ENCODE measurements around the gene CAPN12.

The CAPN12 gene

DNA sequence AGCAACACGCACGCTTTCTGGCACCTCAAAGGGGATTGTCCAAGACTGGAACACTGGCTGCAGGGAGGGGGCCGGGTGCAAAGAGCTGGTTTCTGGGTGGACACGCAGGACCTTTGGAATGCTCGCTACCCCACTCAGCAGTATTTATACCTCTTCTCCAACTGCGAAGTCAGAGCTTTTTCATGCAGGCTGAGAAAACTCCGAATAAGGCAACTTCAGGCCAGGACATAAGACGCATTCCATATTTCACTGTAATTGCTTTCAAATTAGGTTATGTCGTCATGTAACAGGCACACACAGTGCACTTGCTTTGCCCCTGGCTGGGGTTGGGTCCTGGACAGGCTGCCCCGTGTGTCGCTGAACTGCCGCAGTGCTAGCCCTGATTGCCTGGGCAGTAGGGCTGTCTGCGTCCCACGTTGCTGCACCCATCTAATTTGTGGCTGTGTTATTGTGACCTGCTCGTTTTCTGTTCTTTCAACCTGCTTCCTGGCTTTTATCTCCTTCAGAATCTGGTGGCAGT lies 52.3 kb downstream of the CAPN12 start:
- peak; percentile 85 for DNase-seq (ENCODE audit: low read depth)
- no peak for TF ChIP-seq CTCF (IDR thresholded peaks at IDR 0.05; ENCODE audit: insufficient read depth, low read depth, low read length, missing control alignments)
- H3K4me3 ChIP-seq (ENCODE audit: low read length), result no peak overlapping the region

GRCh38 chr19:38690832-38691231 lies 53.4 kb downstream of the CAPN12 start:
- TF ChIP-seq CTCF (IDR thresholded peaks at IDR 0.05; ENCODE audit: insufficient read depth, low read depth, low read length, missing control alignments), result no peak

GRCh38 chr19:38690146-38690545 lies 54.1 kb downstream of the CAPN12 start:
- no peak overlapping the region for H3K4me3 ChIP-seq (ENCODE audit: low read length)
- TF ChIP-seq CTCF (IDR thresholded peaks at IDR 0.05; ENCODE audit: insufficient read depth, low read depth, low read length, missing control alignments), result no peak
- DNase-seq (ENCODE audit: low read depth), result no peak

More at GRCh38 chr19:38690832-38691231, 53.4 kb downstream of the CAPN12 start:
- DNase-seq (ENCODE audit: low read depth), result no peak
- H3K4me3 ChIP-seq (ENCODE audit: low read length), result no peak overlapping the region

DNA sequence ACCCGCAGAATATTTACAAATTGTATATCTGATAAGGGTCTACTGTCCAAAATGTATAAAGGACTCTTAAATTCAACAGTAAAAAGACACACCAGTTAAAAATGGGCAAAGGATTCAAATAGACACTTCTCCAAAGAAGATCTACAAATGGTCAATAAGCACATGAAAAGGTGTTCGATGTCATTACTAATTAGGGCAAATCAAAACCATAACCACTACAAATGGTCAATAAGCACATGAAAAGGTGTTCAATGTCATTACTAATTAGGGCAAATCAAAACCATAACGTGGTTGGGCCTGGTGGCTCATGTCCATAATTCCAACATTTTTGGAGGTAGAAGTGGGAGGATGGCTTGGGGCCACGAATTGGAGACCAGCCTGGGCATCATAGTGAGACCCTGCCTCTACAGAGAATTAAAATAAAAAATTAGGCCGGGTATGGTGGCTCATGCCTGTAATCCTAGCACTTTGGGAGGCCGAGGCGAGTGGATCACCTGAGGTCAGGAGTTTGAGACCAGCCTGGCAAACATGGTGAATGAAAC lies 56.4 kb downstream of the CAPN12 start:
- no peak overlapping the region for H3K4me3 ChIP-seq (ENCODE audit: low read length)
- DNase-seq (ENCODE audit: low read depth), result no peak
- TF ChIP-seq CTCF (IDR thresholded peaks at IDR 0.05; ENCODE audit: insufficient read depth, low read depth, low read length, missing control alignments), result no peak

DNA sequence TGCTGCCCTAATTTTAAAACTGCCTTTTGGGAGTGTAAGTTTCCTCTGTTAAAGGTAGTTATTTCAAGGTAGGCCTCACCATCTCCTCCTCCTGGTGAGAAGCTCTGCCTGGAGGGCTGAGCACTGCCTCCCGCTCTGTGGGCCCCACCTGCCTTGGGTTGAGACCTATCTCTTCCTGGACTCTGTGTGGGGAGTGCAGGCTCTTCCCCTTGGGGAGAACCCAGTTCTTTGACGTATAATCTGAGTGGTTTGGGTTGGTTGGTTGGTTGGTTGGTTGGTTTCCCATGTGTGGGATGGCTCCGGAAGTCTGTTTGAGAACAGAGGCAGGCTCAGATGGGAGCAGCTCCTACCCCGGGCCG lies 57.8 kb downstream of the CAPN12 start:
- H3K4me3 ChIP-seq (ENCODE audit: low read length), result no peak overlapping the region
- DNase-seq (ENCODE audit: low read depth), result no peak
- TF ChIP-seq CTCF (IDR thresholded peaks at IDR 0.05; ENCODE audit: insufficient read depth, low read depth, low read length, missing control alignments), result no peak

DNA sequence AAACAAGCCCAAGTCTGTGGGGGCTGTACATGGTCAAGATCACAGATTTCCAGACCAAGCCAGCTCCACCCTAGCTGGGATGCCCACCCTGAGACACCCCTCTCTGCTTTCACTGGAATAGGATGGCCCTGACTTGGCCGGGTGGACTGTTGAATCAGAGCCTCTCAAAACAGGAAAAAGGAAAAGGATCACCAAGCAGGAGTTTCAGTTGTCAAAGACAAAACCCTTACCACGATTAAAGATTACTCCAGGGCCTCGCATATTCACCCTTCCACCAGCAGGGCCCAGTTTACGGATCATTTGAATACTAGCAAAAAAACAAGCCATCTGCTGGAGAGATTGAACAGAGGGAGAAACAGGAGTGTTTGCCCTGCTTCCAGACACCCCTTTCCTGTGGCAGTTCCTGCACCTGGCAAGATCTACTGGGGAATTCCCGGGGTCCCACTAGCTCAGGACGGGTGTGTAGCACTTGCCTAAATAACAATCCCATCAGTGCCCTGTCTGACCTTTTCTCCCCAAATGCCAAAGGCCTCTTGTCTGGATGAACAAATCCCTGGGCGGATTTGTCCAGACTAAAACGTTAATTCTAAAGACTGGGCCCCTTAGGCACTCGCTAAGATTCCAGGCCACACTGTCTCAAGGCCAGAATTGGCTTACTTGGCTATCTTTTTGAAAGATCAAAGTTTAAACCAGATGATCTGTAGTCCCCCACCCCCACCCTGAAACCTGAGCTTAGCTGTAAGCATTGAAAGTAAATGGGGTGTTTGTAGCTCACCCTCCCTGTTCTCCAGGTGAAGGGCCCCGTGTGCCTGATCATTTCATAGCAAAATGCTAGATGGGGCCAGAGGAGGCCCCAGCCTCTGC lies 58.4 kb downstream of the CAPN12 start:
- peak; percentile 57 for DNase-seq (ENCODE audit: low read depth)
- no peak overlapping the region for H3K4me3 ChIP-seq (ENCODE audit: low read length)
- TF ChIP-seq CTCF (IDR thresholded peaks at IDR 0.05; ENCODE audit: insufficient read depth, low read depth, low read length, missing control alignments), result peak; percentile 55

Data from epithelial cell of esophagus (primary cell).